ENCODE data around the gene TMEM63C.

The TMEM63C gene

DNA sequence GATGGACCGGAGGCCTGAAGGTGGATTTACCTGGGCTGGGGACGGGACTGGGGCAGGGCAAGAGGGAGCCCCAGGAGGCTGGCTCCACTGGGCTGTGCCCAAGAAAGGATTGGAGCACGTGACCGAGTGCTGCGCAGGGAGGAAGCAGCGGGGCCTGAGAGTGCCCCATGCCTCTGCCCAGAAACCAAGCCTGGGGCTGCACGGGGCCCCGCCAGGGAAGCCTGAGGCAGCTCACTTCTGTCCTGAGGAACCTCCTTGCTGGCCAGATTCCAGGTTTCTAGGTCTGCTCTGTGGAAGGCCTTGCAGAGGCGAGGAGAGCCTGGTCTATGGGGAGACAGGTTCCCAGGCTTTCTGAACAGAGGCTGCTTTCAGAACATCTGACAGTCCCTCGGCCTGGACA lies 79.0 kb downstream of the TMEM63C start:
- Histone ChIP-seq H3K27me3 (no peaks in the 10 kb centered on the region), H3K4me3 (ENCODE audit: low read depth, low read length) (no peak overlapping the region), H3K4me1 (no peaks in the 10 kb centered on the region), H3K36me3 (no peaks in the 10 kb centered on the region), H3K9me3 (no peaks in the 10 kb centered on the region)
- peak; percentile 56 for DNase-seq
- TF ChIP-seq, protein P1, sequence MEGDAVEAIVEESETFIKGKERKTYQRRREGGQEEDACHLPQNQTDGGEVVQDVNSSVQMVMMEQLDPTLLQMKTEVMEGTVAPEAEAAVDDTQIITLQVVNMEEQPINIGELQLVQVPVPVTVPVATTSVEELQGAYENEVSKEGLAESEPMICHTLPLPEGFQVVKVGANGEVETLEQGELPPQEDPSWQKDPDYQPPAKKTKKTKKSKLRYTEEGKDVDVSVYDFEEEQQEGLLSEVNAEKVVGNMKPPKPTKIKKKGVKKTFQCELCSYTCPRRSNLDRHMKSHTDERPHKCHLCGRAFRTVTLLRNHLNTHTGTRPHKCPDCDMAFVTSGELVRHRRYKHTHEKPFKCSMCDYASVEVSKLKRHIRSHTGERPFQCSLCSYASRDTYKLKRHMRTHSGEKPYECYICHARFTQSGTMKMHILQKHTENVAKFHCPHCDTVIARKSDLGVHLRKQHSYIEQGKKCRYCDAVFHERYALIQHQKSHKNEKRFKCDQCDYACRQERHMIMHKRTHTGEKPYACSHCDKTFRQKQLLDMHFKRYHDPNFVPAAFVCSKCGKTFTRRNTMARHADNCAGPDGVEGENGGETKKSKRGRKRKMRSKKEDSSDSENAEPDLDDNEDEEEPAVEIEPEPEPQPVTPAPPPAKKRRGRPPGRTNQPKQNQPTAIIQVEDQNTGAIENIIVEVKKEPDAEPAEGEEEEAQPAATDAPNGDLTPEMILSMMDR (IDR thresholded peaks at IDR 0.05; ENCODE audit: low read depth, low read length): no peak

DNA sequence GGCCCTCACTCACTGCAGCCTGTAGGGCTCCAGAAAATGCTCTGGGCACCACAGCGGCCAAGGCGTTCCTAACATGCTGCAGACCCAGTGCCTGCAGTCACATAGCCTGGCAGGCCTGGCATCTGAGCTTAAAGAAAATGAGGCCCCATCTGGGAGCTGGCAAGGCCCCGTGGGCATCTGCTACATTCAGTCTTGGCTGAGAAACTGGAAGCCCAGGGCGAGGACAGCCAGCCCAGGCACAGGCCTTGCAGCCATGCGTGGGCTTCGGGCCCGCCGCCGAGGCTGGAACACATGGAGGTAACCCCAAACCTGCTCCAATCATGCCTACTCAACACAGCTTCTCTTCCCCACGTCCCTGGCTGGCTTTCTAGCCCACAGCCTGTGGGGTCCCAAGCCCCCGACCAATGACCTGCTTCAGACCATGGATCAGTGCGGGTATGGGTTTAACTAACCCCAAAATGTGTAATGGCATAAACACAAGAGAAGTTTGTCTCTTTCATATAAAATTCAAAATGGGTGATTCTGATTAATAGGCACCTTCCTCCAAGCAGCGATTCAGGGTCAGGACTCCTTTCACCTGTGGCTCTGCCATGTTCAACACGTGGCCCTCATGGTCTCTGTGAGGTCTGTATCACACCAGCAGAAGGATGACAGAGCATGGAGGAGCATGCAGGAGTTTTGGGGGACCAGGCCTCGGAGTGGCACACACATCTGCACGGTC lies 83.0 kb downstream of the TMEM63C start:
- Histone ChIP-seq H3K9me3 (no peaks in the 10 kb centered on the region; the same call in 1 of the 2 replicates), H3K27me3 (peaks cover 14% of the 10 kb centered on the region), H3K4me1 (no peaks in the 10 kb centered on the region), H3K4me3 (ENCODE audit: low read depth, low read length) (no peak overlapping the region), H3K36me3 (no peaks in the 10 kb centered on the region)
- TF ChIP-seq, protein P1 (IDR thresholded peaks at IDR 0.05; ENCODE audit: low read depth, low read length): no peak
- no peak for DNase-seq

DNA sequence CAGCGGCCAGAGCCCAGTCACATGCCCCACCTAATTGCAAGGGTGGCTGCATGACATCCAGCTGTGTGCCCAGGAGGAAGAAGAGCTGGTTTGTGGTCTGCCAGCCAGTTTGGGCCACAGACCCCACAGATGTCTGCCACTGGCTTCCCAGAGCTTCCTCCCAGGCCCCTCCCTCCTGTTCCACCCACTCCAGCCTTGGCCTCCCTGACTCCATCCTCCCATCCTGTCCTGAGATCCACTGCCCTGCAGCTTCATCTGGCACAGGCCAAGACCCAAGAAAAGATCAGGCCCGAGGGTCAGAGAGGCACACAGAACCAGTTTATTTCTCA lies 83.6 kb downstream of the TMEM63C start:
- H3K36me3 ChIP-seq: no peaks in the 10 kb centered on the region
- peaks cover 18% of the 10 kb centered on the region for H3K27me3 ChIP-seq
- H3K9me3 ChIP-seq: no peaks in the 10 kb centered on the region; the same call in 1 of the 2 replicates
- DNase-seq: no peak
- TF ChIP-seq, protein P1 (IDR thresholded peaks at IDR 0.05; ENCODE audit: low read depth, low read length): no peak
- H3K4me3 ChIP-seq (ENCODE audit: low read depth, low read length): no peak overlapping the region
- no peaks in the 10 kb centered on the region for H3K4me1 ChIP-seq

DNA sequence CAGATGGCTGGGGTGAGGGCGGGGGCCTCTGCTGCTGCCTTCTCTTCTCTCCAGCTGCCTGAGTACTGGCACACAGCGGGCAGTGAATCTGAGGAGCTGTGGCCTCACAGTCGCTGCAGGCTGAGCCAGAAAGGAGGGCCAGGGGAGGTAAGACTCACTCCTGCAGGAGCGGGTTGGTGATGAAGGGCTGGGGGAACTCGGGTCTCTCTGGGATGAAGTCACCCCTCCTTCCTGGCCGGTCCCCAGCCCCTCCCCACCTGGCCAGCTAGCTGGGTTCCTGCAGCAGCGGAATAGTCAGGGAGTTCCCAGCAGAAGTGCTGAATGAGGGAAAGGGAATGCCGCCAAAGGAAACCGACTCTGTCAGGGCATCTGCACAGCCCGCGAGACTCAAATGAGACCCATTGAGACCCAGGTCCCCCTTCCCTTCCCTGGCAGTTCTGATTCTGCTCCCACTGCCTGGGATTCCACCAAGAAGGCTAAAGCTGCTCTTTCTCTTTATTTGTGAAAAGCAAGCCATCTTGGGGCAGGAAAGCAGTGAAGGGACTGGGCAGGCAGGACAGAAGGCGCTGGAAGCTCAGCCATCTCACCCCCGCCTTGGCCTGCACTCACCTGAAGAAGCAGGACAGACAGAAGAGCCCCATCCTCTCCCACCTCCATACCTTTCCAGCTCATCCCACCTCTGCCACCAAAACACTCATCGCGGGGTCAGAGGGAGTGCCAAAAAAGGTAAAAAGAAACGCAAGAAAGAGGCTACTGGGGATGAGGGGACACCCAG lies 84.2 kb downstream of the TMEM63C start:
- peaks cover 24% of the 10 kb centered on the region for H3K27me3 ChIP-seq
- no peak for DNase-seq
- TF ChIP-seq, protein P1 (IDR thresholded peaks at IDR 0.05; ENCODE audit: low read depth, low read length): no peak
- no peaks in the 10 kb centered on the region; the same call in 1 of the 2 replicates for H3K9me3 ChIP-seq
- no peaks in the 10 kb centered on the region for H3K36me3 ChIP-seq
- H3K4me1 ChIP-seq: no peaks in the 10 kb centered on the region
- no peak overlapping the region for H3K4me3 ChIP-seq (ENCODE audit: low read depth, low read length)

DNA sequence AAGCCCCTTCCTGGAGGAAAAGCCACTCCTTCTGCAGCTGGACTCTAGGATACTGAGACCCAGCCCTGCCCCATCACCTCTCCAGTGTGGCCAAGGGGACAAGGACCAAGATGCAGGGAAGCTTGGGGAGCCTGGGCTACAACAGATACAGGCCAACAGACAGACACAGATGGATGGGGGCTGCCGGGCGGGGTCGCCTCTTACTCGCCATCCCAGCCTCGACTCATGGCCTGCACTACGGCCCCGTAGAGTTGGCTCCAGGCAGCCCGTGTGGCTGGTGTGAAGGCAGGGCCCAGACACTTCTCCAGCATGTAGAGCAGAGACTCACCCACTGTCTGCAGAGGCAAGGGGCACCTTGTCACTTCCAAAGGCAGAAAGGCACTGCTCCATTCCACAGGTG lies 84.7 kb downstream of the TMEM63C start:
- no peaks in the 10 kb centered on the region for H3K36me3 ChIP-seq
- no peak for DNase-seq
- no peaks in the 10 kb centered on the region; the same call in 1 of the 2 replicates for H3K9me3 ChIP-seq

More for the DNA sequence above, 84.7 kb downstream of the TMEM63C start:
- Histone ChIP-seq H3K4me1 (no peaks in the 10 kb centered on the region), H3K4me3 (ENCODE audit: low read depth, low read length) (no peak overlapping the region), H3K27me3 (peaks cover 30% of the 10 kb centered on the region)
- TF ChIP-seq, protein P1 (IDR thresholded peaks at IDR 0.05; ENCODE audit: low read depth, low read length): no peak

Data from BE2C (cell line).